T-helper 2 cell treated with Interferon-gamma antibody and Interleukin-4, amounts not matched to agents 100 ng/mL and 5 ng/mL, for 36 hours (primary cell): Measurements from ENCODE around the gene LHX5. TPM values are rescaled to one million over a fixed set of nuclear protein-coding genes. Genes with fewer than 3 reads are reported as not detected.

Source experiments
- intact Hi-C: fragments of 100-400 bp; cut with micrococcal nuclease; formaldehyde crosslinking; loops from one replicate; pipeline ENCODE4 v1.15.1; 2023
- total RNA-seq: library from RNA; stranded (reverse); gene quantifications from 2 replicates; pipeline ENCODE4 v1.2.3, GENCODE V29; 2022

The LHX5 gene
- total RNA-seq, 1 donor from 2014 or later = not detected

GRCh38 chr12:113477842-113478215 lies 6.2 kb upstream of the LHX5 start:
- intact Hi-C loops = no loop called here

GRCh38 chr12:113477171-113477841 lies 5.6 kb upstream of the LHX5 start:
- intact Hi-C loops = no loop called here

GRCh38 chr12:113476176-113476986 lies 4.7 kb upstream of the LHX5 start:
- intact Hi-C loops = no loop called here

- intact Hi-C loops = no loop called here
Observed at GRCh38 chr12:113475451-113476175, 3.9 kb upstream of the LHX5 start.

GRCh38 chr12:113474635-113475436 lies 3.2 kb upstream of the LHX5 start:
- intact Hi-C loops = no loop called here

GRCh38 chr12:113473942-113474341 lies 2.3 kb upstream of the LHX5 start:
- intact Hi-C loops = no loop called here

GRCh38 chr12:113473400-113473799 lies 1.7 kb upstream of the LHX5 start:
- intact Hi-C loops = no loop called here

- intact Hi-C loops = no loop called here
Observed at GRCh38 chr12:113472191-113473121, 785 bp upstream of the LHX5 start.

GRCh38 chr12:113470871-113471618 lies 626 bp downstream of the LHX5 start:
- intact Hi-C loops = no loop called here

- intact Hi-C loops = loop anchor here (5.0 kb wide), 2 partner anchors 977 to 1212 kb away; partner anchors contain the start of gene TBX3
Observed at GRCh38 chr12:113469949-113470743, 1.5 kb downstream of the LHX5 start.

GRCh38 chr12:113469224-113469948 lies 2.3 kb downstream of the LHX5 start:
- intact Hi-C loops = loop anchor here (5.0 kb wide), 2 partner anchors 978 to 1213 kb away; partner anchors contain the start of gene TBX3

GRCh38 chr12:113468365-113469223 lies 3.1 kb downstream of the LHX5 start:
- intact Hi-C loops = loop anchor here (5.0 kb wide), 2 partner anchors 979 to 1214 kb away; partner anchors contain the start of gene TBX3

- intact Hi-C loops = loop anchor here (5.0 kb wide), 2 partner anchors 980 to 1215 kb away; partner anchors contain the start of gene TBX3
Observed at GRCh38 chr12:113467502-113468364, 3.9 kb downstream of the LHX5 start.

- intact Hi-C loops = loop anchor here (5.0 kb wide), 2 partner anchors 980 to 1215 kb away; partner anchors contain the start of gene TBX3
Observed at GRCh38 chr12:113467142-113467501, 4.5 kb downstream of the LHX5 start.

GRCh38 chr12:113466454-113467141 lies 5.1 kb downstream of the LHX5 start:
- intact Hi-C loops = loop anchor here (5.0 kb wide), 2 partner anchors 981 to 1216 kb away; partner anchors contain the start of gene TBX3
